LNCAP (cell line): Measurements from ENCODE around the gene PRRC2A.

Experiments used
- TF ChIP-seq, protein P1 (sequence below): fragments of 450-650 bp; IDR thresholded peaks from 2 replicates; pipeline ENCODE4 v1.5.1; 2017; ENCODE audit warnings: mild to moderate bottlenecking

PRRC2A gene

GRCh38 chr6:31654574-31655348 lies 34.2 kb downstream of the PRRC2A start:
- TF ChIP-seq, protein P1, sequence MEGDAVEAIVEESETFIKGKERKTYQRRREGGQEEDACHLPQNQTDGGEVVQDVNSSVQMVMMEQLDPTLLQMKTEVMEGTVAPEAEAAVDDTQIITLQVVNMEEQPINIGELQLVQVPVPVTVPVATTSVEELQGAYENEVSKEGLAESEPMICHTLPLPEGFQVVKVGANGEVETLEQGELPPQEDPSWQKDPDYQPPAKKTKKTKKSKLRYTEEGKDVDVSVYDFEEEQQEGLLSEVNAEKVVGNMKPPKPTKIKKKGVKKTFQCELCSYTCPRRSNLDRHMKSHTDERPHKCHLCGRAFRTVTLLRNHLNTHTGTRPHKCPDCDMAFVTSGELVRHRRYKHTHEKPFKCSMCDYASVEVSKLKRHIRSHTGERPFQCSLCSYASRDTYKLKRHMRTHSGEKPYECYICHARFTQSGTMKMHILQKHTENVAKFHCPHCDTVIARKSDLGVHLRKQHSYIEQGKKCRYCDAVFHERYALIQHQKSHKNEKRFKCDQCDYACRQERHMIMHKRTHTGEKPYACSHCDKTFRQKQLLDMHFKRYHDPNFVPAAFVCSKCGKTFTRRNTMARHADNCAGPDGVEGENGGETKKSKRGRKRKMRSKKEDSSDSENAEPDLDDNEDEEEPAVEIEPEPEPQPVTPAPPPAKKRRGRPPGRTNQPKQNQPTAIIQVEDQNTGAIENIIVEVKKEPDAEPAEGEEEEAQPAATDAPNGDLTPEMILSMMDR = no peak

DNA sequence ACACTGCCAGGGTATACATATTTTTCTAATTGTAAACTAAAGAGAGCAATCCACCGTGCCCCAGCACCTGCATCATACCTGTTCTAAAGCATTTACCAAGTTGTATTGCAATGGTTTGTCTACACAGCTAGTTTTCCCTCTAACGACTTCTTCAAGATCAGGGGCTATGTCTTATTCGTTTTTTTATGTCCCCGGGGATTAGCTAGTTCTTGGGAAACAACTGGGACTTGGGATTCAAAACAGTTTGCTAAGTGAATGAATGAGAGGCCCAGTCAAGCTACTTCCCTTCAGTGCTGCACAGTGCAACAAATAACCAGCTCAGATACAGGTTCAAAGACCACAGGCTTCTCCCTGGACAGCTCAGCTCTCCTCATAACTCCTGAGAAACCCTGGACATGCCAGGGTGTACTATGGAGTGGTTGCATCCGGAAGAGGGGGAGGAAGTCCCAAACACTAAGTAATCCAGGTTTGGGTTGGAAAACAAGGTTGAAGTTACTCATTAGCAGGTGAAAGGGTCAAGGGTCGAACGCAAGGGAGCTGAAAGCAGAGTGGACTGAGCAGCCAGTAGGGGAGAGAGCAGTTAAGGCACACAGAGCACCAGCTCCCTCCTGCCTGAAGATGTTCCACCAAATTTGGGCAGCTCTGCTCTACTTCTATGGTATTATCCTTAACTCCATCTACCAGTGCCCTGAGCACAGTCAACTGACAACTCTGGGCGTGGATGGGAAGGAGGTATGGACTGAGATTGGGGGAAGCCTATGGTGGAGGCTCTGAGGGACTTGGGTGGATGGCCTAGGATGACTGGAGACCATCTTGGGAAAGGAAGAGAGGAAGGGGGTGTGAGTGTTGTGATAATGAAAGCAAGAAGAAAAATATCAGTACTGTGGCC lies 35.1 kb downstream of the PRRC2A start, which contains the start of gene APOM:
TSS of gene APOM (plus strand) at position 546 of the 889 bp plus-strand sequence. CDS start at position 619, 73 bp downstream.
- TF ChIP-seq, protein P1 = no peak

- TF ChIP-seq, protein P1 = no peak
These were observed 37.1 kb downstream of the PRRC2A start for GRCh38 chr6:31657406-31658157.

GRCh38 chr6:31658158-31658688 lies 37.7 kb downstream of the PRRC2A start:
- TF ChIP-seq, protein P1 = no peak

DNA sequence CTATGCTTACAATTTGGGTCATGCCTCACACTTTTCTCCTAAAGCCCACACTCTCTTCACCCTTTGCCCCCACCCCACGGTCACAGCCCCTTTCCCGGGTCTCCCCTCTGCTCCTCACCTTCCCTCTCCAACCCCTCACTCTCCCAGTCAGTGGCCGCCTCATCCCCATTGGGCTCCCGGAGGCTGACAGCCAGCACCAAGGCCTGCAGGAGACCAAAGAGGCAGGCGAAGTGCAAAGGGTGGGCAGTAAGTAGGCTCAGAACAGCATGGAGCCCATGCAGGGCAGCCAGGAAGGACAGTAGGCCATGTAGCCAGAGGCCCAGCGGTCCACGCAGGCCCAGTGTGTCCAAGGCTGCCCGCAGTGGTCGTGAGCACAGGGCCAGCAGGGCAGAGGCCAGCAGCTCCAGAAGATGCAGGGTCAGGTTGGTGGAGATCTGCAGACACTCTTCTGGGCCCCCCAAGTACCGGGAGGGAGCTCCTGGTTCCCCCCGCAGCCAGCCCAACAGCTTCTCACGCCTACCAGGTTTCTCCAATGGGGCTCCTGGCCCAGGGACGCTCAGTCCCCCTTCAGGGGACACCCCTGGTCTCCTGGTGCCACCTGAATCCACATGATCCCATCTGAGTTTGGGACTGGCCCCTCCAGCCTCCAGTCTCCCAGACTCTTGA lies 38.6 kb downstream of the PRRC2A start:
- TF ChIP-seq, protein P1 = no peak

GRCh38 chr6:31659649-31660380 lies 39.3 kb downstream of the PRRC2A start:
- TF ChIP-seq, protein P1 = no peak
